Mesodermal cell (in vitro differentiated cells): ENCODE results near the gene PRXL2A.

Source experiments
- H3K27ac ChIP-seq: 2 replicates; pipeline ENCODE4 v1.7.0; 2013; ENCODE audit warnings: mild to moderate bottlenecking, low read depth, low read length, moderate library complexity; ENCODE audit not compliant: severe bottlenecking
- H3K36me3 ChIP-seq: 2 replicates; pipeline ENCODE4 v1.7.1; 2013; ENCODE audit warnings: mild to moderate bottlenecking, low read length, moderate library complexity; ENCODE audit not compliant: control insufficient read depth, insufficient read depth
- H3K4me1 ChIP-seq: one replicate; pipeline ENCODE4 v1.7.1; 2013; ENCODE audit warnings: mild to moderate bottlenecking, low read length; ENCODE audit not compliant: insufficient read depth, control insufficient read depth, poor library complexity, severe bottlenecking
- H3K4me3 ChIP-seq: 2 replicates; pipeline ENCODE4 v1.7.0; 2013; ENCODE audit warnings: low read length, control low read depth, mild to moderate bottlenecking; ENCODE audit not compliant: insufficient read depth, poor library complexity, severe bottlenecking; ENCODE audit errors: extremely low read depth
- H3K9me3 ChIP-seq: 2 replicates; pipeline ENCODE4 v1.7.1; 2013; ENCODE audit warnings: mild to moderate bottlenecking, low read length, moderate library complexity; ENCODE audit not compliant: control insufficient read depth
- WGBS, 2 experiments: methylation state at CpG; one replicate each; pipeline ENCODE4 v1.1.5; 2013; ENCODE audit warnings: missing lambda C conversion rate in 2 of 2; ENCODE audit not compliant: insufficient coverage in 2 of 2; 5-methylcytosine and 5-hydroxymethylcytosine counted together

Gene PRXL2A

GRCh38 chr10:80392250-80392649, 16.1 kb upstream of the PRXL2A start:
- Histone ChIP-seq H3K4me1 (no peaks in the 10 kb centered on the region), H3K36me3 (no peaks in the 10 kb centered on the region), H3K9me3 (no peaks in the 10 kb centered on the region), H3K4me3 (no peak overlapping the region), H3K27ac (no peak overlapping the region)
- 82 to 94% methylated on average over 3 to 5 of the region's 6 CpGs for WGBS, 2 experiments

- no peaks in the 10 kb centered on the region for H3K36me3 ChIP-seq
- H3K27ac ChIP-seq: no peak overlapping the region
- WGBS, 2 experiments: no CpG with 5 or more reads among the region's 2 CpGs
- no peaks in the 10 kb centered on the region for H3K9me3 ChIP-seq
- H3K4me3 ChIP-seq: no peak overlapping the region
- no peaks in the 10 kb centered on the region for H3K4me1 ChIP-seq
Measured at GRCh38 chr10:80394358-80394916, 13.9 kb upstream of the PRXL2A start.

- 100% methylated on average over 1 of the region's 2 CpGs for WGBS, 2 experiments
- no peak overlapping the region for H3K4me3 ChIP-seq
- H3K9me3 ChIP-seq: no peaks in the 10 kb centered on the region
- no peaks in the 10 kb centered on the region for H3K36me3 ChIP-seq
- H3K4me1 ChIP-seq: no peaks in the 10 kb centered on the region
- H3K27ac ChIP-seq: no peak overlapping the region
Measured at GRCh38 chr10:80397014-80397413, 11.3 kb upstream of the PRXL2A start.

GRCh38 chr10:80400136-80400804, 8.1 kb upstream of the PRXL2A start:
- no peak overlapping the region for H3K27ac ChIP-seq
- no peak overlapping the region for H3K4me3 ChIP-seq
- no peaks in the 10 kb centered on the region for H3K4me1 ChIP-seq
- 96 to 97% methylated on average over 5 to 6 of the region's 8 CpGs for WGBS, 2 experiments
- no peaks in the 10 kb centered on the region for H3K9me3 ChIP-seq
- no peaks in the 10 kb centered on the region for H3K36me3 ChIP-seq

- Histone ChIP-seq H3K9me3 (no peaks in the 10 kb centered on the region), H3K4me3 (no peak overlapping the region), H3K36me3 (peaks cover 6% of the 10 kb centered on the region), H3K27ac (no peak overlapping the region), H3K4me1 (peaks cover 8% of the 10 kb centered on the region)
- 83 to 100% methylated on average over 1 of the region's 1 CpG for WGBS, 2 experiments
Measured at GRCh38 chr10:80405035-80405434, 3.3 kb upstream of the PRXL2A start.

- peak overlapping the region; percentile 30 for H3K27ac ChIP-seq
- H3K9me3 ChIP-seq: no peaks in the 10 kb centered on the region
- peaks cover 8% of the 10 kb centered on the region for H3K4me1 ChIP-seq
- WGBS, 2 experiments: 52 to 65% methylated on average over 4 of the region's 4 CpGs
- peaks cover 7% of the 10 kb centered on the region for H3K36me3 ChIP-seq
- no peak overlapping the region for H3K4me3 ChIP-seq
Measured at GRCh38 chr10:80405626-80406025, 2.7 kb upstream of the PRXL2A start.

- Histone ChIP-seq H3K36me3 (peaks cover 7% of the 10 kb centered on the region), H3K27ac (no peak overlapping the region), H3K4me3 (no peak overlapping the region), H3K9me3 (no peaks in the 10 kb centered on the region), H3K4me1 (peaks cover 9% of the 10 kb centered on the region)
- WGBS, 2 experiments: 78 to 86% methylated on average over 3 to 4 of the region's 4 CpGs
Measured at GRCh38 chr10:80406204-80406603, 2.1 kb upstream of the PRXL2A start.

- peak overlapping the region; percentile 62 for H3K27ac ChIP-seq
Measured at GRCh38 chr10:80407812-80408241, 524 bp upstream of the PRXL2A start.

GRCh38 chr10:80409121-80409520, 770 bp downstream of the PRXL2A start:
- Histone ChIP-seq H3K4me1 (peaks cover 21% of the 10 kb centered on the region), H3K36me3 (peaks cover 10% of the 10 kb centered on the region), H3K9me3 (no peaks in the 10 kb centered on the region), H3K4me3 (peak overlapping the region; percentile 70), H3K27ac (no peak overlapping the region)
- 8 to 24% methylated on average over 8 to 12 of the region's 12 CpGs for WGBS, 2 experiments

More at GRCh38 chr10:80407812-80408241, 524 bp upstream of the PRXL2A start:
- Histone ChIP-seq H3K36me3 (peaks cover 7% of the 10 kb centered on the region), H3K4me3 (peak overlapping the region; percentile 70), H3K9me3 (no peaks in the 10 kb centered on the region), H3K4me1 (peaks cover 12% of the 10 kb centered on the region)
- 75% methylated on average over 10 of the region's 16 CpGs; no CpG with 5 or more reads in 1 of the 2 experiments for WGBS, 2 experiments

- H3K4me3 ChIP-seq: no peak overlapping the region
- peaks cover 31% of the 10 kb centered on the region for H3K4me1 ChIP-seq
- no peak overlapping the region for H3K27ac ChIP-seq
- H3K9me3 ChIP-seq: no peaks in the 10 kb centered on the region
- H3K36me3 ChIP-seq: peaks cover 16% of the 10 kb centered on the region
- 94% methylated on average over 2 of the region's 2 CpGs for WGBS, 2 experiments
Measured at GRCh38 chr10:80410122-80410521, 1.8 kb downstream of the PRXL2A start.

- H3K4me1 ChIP-seq: peaks cover 36% of the 10 kb centered on the region
- no peak overlapping the region for H3K4me3 ChIP-seq
- H3K9me3 ChIP-seq: no peaks in the 10 kb centered on the region
- H3K27ac ChIP-seq: no peak overlapping the region
- peaks cover 16% of the 10 kb centered on the region for H3K36me3 ChIP-seq
- WGBS, 2 experiments: 100% methylated on average over 1 of the region's 5 CpGs
Measured at GRCh38 chr10:80410578-80411145, 2.3 kb downstream of the PRXL2A start.
